GM12874 (cell line): ENCODE results near the gene TGM1.

Source experiments
- TF ChIP-seq, protein P1 (sequence below): IDR thresholded peaks from 2 replicates; pipeline ENCODE4 v1.5.1; 2011; ENCODE audit warnings: low read depth, mild to moderate bottlenecking, control low read depth, low read length, moderate library complexity; ENCODE audit not compliant: insufficient read depth

TGM1 gene

DNA sequence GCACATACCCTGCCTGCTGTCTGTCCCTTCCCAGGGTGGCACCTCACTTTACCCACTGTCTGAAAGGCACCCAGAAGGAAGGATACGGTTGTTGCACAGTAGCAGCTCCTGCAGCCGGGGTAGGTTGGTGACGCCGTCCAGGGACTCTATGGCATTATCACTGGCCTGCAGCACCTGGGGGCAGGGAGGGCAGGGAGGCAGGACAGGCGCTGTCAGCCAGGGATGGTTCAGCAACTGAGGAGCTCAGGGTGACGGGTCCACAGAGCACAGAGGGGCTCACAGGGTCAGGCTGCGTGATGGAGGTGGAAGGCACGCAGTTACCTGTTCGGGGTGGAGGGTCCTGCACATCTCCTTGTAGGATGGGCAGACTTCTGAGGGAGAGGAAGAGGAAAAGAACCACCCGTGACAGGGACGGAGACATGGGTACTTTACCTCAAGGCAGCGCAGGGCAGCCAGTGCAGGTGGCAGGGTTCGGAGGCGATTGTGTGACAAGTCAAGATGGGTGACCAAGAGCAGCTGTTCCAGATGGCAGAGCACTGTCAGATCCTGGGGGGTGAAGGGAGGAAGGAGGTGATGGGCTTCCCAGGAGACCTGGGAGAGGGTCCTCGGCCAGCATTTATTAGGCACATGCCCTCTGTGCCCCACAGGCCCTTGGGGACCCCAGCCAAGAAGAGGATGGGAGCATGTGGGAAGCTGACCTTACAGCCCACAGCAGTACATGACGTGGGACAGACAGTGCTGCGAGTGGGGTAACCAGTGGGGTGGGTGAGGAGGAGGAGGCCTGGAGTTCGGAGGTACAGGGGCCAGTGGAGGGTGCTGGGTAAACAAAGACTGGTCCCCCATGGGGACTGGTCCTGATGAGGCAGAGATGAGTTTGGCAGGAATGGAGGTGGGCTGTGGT, 3.6 kb upstream of the TGM1 start:
- TF ChIP-seq, protein P1, sequence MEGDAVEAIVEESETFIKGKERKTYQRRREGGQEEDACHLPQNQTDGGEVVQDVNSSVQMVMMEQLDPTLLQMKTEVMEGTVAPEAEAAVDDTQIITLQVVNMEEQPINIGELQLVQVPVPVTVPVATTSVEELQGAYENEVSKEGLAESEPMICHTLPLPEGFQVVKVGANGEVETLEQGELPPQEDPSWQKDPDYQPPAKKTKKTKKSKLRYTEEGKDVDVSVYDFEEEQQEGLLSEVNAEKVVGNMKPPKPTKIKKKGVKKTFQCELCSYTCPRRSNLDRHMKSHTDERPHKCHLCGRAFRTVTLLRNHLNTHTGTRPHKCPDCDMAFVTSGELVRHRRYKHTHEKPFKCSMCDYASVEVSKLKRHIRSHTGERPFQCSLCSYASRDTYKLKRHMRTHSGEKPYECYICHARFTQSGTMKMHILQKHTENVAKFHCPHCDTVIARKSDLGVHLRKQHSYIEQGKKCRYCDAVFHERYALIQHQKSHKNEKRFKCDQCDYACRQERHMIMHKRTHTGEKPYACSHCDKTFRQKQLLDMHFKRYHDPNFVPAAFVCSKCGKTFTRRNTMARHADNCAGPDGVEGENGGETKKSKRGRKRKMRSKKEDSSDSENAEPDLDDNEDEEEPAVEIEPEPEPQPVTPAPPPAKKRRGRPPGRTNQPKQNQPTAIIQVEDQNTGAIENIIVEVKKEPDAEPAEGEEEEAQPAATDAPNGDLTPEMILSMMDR: no peak

DNA sequence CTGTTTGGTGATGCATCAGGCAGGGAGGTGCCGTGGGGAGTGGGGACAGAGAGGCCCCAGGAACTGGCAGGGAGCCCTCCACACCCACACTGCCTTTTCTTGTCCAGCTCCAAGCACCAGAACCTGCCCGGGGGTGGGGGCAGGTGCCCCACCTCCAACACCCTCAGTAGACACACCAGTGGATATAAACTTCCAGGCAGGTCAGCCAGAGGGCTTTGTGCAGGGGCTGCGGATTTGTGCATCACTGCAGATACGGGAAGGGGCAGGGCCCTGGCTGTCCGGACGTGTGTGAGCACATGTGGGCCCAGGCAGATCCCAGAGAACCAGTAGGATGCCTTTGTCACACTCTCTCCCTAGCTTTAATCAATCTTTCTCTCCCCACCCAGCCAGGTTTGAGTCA, 1.3 kb upstream of the TGM1 start:
- TF ChIP-seq, protein P1: no peak

DNA sequence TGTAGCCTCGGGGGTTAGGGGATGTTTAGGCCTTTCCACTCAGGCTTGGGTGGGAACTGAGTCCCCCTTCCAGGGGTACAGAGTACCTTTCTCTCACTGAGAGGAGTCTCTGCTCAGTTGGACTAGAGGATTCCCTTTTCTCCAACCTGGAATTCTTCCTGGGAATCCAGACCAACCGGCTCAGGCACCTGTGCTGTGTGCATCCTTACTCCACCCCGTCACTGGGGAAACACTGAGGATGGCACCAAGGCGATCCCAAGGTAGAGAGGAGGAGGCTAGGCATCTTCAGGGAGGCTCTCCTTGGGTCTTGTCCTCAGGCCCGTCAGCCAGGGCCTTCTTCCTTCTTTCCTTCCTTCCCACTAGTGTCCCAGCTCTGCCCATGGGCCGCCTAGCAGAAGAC, 871 bp upstream of the TGM1 start:
- TF ChIP-seq, protein P1: no peak

DNA sequence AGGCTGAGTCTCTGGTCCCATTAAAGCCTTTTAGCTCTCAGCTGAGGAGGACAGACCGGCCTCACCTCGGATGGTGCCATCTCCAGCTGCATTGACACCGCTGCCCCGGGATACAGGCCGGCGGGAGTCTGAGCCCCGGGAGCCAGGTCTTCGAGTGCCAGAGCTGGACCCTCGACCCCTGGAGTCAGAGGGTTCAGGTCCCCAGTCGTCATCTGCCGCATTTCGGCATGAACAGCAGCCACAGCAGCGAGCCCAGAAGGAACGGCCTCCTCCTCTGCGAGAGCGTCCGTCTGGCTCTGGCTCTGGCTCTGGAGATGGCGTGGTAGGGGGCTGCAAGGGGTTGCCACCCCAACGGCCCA, 1.0 kb downstream of the TGM1 start:
- TF ChIP-seq, protein P1: no peak

DNA sequence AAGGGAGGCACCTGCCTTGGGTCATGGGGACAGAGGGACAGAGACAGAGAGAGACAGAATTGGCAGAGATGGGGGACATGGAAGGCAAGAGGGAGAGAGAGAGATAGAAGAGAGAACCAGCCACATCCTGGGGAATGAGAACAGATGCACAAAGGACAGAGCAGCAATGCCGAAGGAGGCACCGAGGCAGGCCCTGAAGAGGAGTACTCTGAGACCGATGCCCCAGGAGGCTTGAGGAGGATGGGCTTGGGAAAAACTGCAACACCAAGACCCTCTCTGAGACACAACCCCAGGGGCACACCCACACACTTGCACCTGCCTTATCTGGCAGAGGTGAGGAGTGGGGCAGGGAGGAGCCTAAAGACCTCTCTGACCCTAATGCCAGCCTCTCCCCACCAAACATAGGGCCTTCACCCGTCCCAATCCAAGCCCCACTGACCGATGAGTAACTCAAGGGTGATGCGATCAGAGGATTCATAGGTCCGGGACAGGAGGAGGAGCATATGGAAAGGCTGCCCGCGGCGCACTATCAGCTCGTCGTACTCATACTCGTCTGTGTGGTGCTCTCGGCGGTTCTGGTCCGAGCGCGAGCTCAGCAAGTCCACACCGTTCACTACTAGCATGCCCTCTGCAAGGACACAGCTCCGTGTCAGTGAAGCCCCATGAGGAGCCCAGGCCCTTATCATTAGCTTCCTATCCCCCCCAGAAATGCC, 1.6 kb downstream of the TGM1 start:
- TF ChIP-seq, protein P1: no peak

DNA sequence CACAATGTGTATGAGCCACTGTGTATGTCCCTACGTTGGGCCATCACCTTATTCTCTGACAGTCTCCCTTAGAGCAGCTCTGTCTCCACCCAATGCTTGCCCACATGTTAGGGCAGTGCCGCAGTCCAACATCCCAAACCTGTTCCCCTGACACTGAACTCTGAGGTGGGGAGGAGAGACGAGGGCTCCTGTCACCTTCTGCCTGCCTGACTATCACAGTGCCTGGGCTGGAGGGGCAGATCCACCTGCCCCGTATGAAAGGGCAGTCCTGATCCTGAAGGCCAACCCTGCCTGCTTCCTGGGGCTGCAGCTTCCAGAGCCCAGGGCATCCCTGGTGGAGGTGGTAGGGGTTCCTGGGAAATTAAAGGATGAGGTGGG, 2.2 kb downstream of the TGM1 start:
- TF ChIP-seq, protein P1: no peak

DNA sequence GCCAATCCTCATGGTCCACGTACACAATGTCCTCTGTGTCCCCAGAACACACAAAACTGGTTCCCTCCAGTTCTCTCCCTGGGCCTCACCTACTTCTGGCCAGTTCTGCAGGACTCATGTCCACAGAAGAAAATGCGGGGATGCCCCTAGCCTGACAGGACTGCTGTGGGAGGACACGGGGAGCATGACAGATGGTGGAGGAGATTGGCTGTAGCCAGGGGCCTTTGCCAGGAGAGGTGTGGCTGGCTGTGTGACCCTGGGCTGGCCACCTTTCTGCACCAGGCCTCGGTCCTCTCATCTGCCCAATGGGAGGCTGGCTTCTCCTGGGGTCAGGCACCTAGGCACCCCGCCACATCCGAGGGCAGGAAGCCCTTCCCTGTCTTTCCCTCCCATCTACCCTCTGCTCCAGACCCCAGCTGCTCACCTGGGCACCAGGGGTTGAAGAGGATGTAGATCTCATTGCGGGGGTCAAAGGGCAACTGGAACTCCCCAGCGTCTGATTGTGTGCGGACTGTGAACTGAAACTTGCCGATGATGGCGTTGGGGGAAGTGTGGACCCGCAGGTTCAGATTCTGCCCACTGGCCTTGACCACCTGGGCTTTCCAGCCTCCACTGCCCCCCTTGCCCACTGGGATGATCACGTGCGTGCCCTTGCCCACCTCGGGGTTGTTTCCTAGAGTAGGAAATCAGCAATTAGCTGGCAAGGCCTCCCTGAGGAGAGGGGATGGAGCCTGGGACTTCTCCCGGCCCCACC, 2.8 kb downstream of the TGM1 start:
- TF ChIP-seq, protein P1: no peak
